GM21360 (cell line): ENCODE measurements around the gene TAAR9.

Experiments used
- ATAC-seq: cut with Tn5 transposase; IDR thresholded peaks from one replicate; pipeline ENCODE4 v1.9.1; 2021; ENCODE audit warnings: mild to moderate bottlenecking, moderate library complexity; ENCODE audit not compliant: unreplicated experiment

The TAAR9 gene

GRCh38 chr6:132584698-132585097 lies 46.6 kb downstream of the TAAR9 start:
- no peak for ATAC-seq

DNA sequence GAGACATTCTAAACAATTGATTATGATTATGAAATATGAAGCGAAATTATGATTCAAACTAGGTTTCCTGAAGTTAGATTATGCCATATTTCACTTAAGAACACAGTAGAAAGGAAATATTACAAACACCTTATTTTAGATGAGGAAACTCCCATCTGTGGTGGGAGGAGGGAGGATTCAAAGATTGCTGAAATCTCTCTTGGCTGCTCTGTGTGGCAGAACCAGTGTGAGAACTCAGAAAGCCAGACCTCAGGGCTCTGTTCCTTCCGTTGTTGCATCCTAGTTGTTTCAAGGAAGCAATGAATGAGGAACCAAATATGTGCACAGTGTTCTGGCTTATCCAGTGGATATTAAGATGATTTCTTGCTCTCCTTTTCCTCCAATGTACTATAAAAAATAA lies 49.3 kb downstream of the TAAR9 start:
- ATAC-seq, result no peak
